ENCODE results near the gene PIGP. TPM values are rescaled to one million over a fixed set of nuclear protein-coding genes. Genes with fewer than 3 reads are reported as not detected.

PIGP gene
- polyA plus RNA-seq, 3 donors from 2014 or later: 15.4 to 31.7 (median 26.6) TPM

GRCh38 chr21:37088186-37088735 lies 15.4 kb upstream of the PIGP start:
- Mint-ChIP-seq H3K4me3 (no peak overlapping the region), H3K27me3 (ENCODE audit: low read depth in 3 of 3) (no peaks in the 10 kb centered on the region), H3K36me3 (peaks cover 7 to 20% (median 14%) of the 10 kb centered on the region in 3 donors), H3K27ac (no peak overlapping the region), H3K9me3 (no peaks in the 10 kb centered on the region), H3K4me1 (peaks cover 3% of the 10 kb centered on the region in 2 donors)
- DNase-seq: no peak

GRCh38 chr21:37087188-37087587 lies 14.3 kb upstream of the PIGP start:
- H3K27me3 Mint-ChIP-seq (ENCODE audit: low read depth in 3 of 3): no peaks in the 10 kb centered on the region
- H3K9me3 Mint-ChIP-seq: no peaks in the 10 kb centered on the region
- no peak overlapping the region for H3K27ac Mint-ChIP-seq
- DNase-seq: no peak
- H3K36me3 Mint-ChIP-seq: peaks cover 2 to 15% (median 9%) of the 10 kb centered on the region in 3 donors
- H3K4me3 Mint-ChIP-seq: no peak overlapping the region
- peaks cover 7 to 10% of the 10 kb centered on the region in 2 donors for H3K4me1 Mint-ChIP-seq

- H3K4me1 Mint-ChIP-seq: peaks cover 7 to 10% of the 10 kb centered on the region in 2 donors
- H3K9me3 Mint-ChIP-seq: no peaks in the 10 kb centered on the region
- H3K36me3 Mint-ChIP-seq: peaks cover 0 to 8% (median 5%) of the 10 kb centered on the region in 3 donors
- no peak for DNase-seq
- H3K27me3 Mint-ChIP-seq (ENCODE audit: low read depth in 3 of 3): no peaks in the 10 kb centered on the region
- no peak overlapping the region for H3K4me3 Mint-ChIP-seq
- no peak overlapping the region for H3K27ac Mint-ChIP-seq
Measured at GRCh38 chr21:37085726-37086125, 12.9 kb upstream of the PIGP start.

GRCh38 chr21:37082856-37083528 lies 10.1 kb upstream of the PIGP start:
- Mint-ChIP-seq H3K4me1 (peaks cover 7 to 20% of the 10 kb centered on the region in 2 donors), H3K27me3 (ENCODE audit: low read depth in 3 of 3) (peaks cover 0 to 3% (median 0%) of the 10 kb centered on the region in 3 donors), H3K27ac (peak overlapping the region in 1 of 6 donors; percentile 10), H3K36me3 (no peaks in the 10 kb centered on the region), H3K4me3 (no peak overlapping the region), H3K9me3 (no peaks in the 10 kb centered on the region)
- no peak for DNase-seq

- no peak overlapping the region for H3K27ac Mint-ChIP-seq
- H3K4me3 Mint-ChIP-seq: no peak overlapping the region
- H3K4me1 Mint-ChIP-seq: peaks cover 7 to 26% of the 10 kb centered on the region in 2 donors
- H3K27me3 Mint-ChIP-seq (ENCODE audit: low read depth in 3 of 3): peaks cover 0 to 3% (median 0%) of the 10 kb centered on the region in 3 donors
- DNase-seq: no peak
- H3K36me3 Mint-ChIP-seq: no peaks in the 10 kb centered on the region
- no peaks in the 10 kb centered on the region for H3K9me3 Mint-ChIP-seq
Measured at GRCh38 chr21:37082375-37082774, 9.5 kb upstream of the PIGP start.

- H3K27ac Mint-ChIP-seq: peak overlapping the region in 4 of 6 donors; percentile 2 to 56 (median 34)
- no peak overlapping the region for H3K4me3 Mint-ChIP-seq
- no peaks in the 10 kb centered on the region for H3K9me3 Mint-ChIP-seq
- no peaks in the 10 kb centered on the region for H3K36me3 Mint-ChIP-seq
- peak; percentile 12 to 31 (median 27) for DNase-seq
- H3K4me1 Mint-ChIP-seq: peaks cover 16 to 41% of the 10 kb centered on the region in 2 donors
- peaks cover 0 to 3% (median 3%) of the 10 kb centered on the region in 3 donors for H3K27me3 Mint-ChIP-seq (ENCODE audit: low read depth in 3 of 3)
Measured at GRCh38 chr21:37079211-37079824, 6.4 kb upstream of the PIGP start.

GRCh38 chr21:37077403-37077802 lies 4.5 kb upstream of the PIGP start:
- Mint-ChIP-seq H3K9me3 (no peaks in the 10 kb centered on the region), H3K36me3 (no peaks in the 10 kb centered on the region), H3K4me1 (peaks cover 17 to 39% of the 10 kb centered on the region in 2 donors), H3K27ac (peak overlapping the region in 5 of 6 donors; percentile 6 to 70 (median 47)), H3K4me3 (no peak overlapping the region), H3K27me3 (ENCODE audit: low read depth in 3 of 3) (peaks cover 12 to 18% (median 14%) of the 10 kb centered on the region in 3 donors)
- no peak for DNase-seq

GRCh38 chr21:37076087-37076850 lies 3.4 kb upstream of the PIGP start:
- Mint-ChIP-seq H3K27me3 (ENCODE audit: low read depth in 3 of 3) (peaks cover 12 to 21% (median 14%) of the 10 kb centered on the region in 3 donors), H3K4me1 (peaks cover 27 to 50% of the 10 kb centered on the region in 2 donors), H3K27ac (peak overlapping the region in 1 of 6 donors; percentile 26), H3K4me3 (no peak overlapping the region), H3K36me3 (no peaks in the 10 kb centered on the region), H3K9me3 (no peaks in the 10 kb centered on the region)
- no peak for DNase-seq

- Mint-ChIP-seq H3K27ac (peak overlapping the region; percentile 62 to 100 (median 80)), H3K27me3 (ENCODE audit: low read depth in 3 of 3) (peaks cover 12 to 21% (median 14%) of the 10 kb centered on the region in 3 donors)
Measured at GRCh38 chr21:37075214-37075770, 2.4 kb upstream of the PIGP start.

GRCh38 chr21:37074546-37074945 lies 1.7 kb upstream of the PIGP start:
- peak overlapping the region; percentile 96 to 100 (median 99) for H3K27ac Mint-ChIP-seq
- peak overlapping the region; percentile 95 to 100 (median 98) for H3K4me3 Mint-ChIP-seq
- H3K27me3 Mint-ChIP-seq (ENCODE audit: low read depth in 3 of 3): peaks cover 12 to 21% (median 14%) of the 10 kb centered on the region in 3 donors
- no peak for DNase-seq
- H3K9me3 Mint-ChIP-seq: no peaks in the 10 kb centered on the region
- no peaks in the 10 kb centered on the region for H3K36me3 Mint-ChIP-seq
- peaks cover 30 to 58% of the 10 kb centered on the region in 2 donors for H3K4me1 Mint-ChIP-seq

More at GRCh38 chr21:37075214-37075770, 2.4 kb upstream of the PIGP start:
- Mint-ChIP-seq H3K9me3 (no peaks in the 10 kb centered on the region), H3K4me3 (peak overlapping the region in 3 of 5 donors; percentile 15 to 99 (median 46)), H3K36me3 (no peaks in the 10 kb centered on the region), H3K4me1 (peaks cover 30 to 54% of the 10 kb centered on the region in 2 donors)
- DNase-seq: no peak

GRCh38 chr21:37074197-37074510 lies 1.3 kb upstream of the PIGP start:
- Mint-ChIP-seq H3K27me3 (ENCODE audit: low read depth in 3 of 3) (peaks cover 12 to 21% (median 12%) of the 10 kb centered on the region in 3 donors), H3K4me1 (peaks cover 30 to 55% of the 10 kb centered on the region in 2 donors), H3K27ac (peak overlapping the region; percentile 96 to 100 (median 99)), H3K36me3 (peaks cover 0 to 1% (median 0%) of the 10 kb centered on the region in 3 donors), H3K4me3 (peak overlapping the region; percentile 95 to 100 (median 98)), H3K9me3 (no peaks in the 10 kb centered on the region)
- no peak for DNase-seq

- no peak for DNase-seq
- Mint-ChIP-seq H3K4me3 (peak overlapping the region; percentile 95 to 100 (median 98)), H3K36me3 (peaks cover 0 to 7% (median 0%) of the 10 kb centered on the region in 3 donors), H3K27ac (peak overlapping the region; percentile 96 to 100 (median 99)), H3K4me1 (peaks cover 30 to 52% of the 10 kb centered on the region in 2 donors), H3K9me3 (no peaks in the 10 kb centered on the region), H3K27me3 (ENCODE audit: low read depth in 3 of 3) (peaks cover 11 to 21% (median 12%) of the 10 kb centered on the region in 3 donors)
Measured at GRCh38 chr21:37073417-37074196, 736 bp upstream of the PIGP start.
